G401.6 (cell line): ENCODE results near the gene BAG3.

ENCODE experiments used
- FAIRE-seq: peaks from 2 replicates; lab custom pipeline; 2012; peaks lifted over from hg19 to GRCh38; lab: Jason Lieb, UNC

BAG3 gene

GRCh38 chr10:119667562-119668328, 16.6 kb downstream of the BAG3 start:
- no peak for FAIRE-seq

GRCh38 chr10:119668461-119668860, 17.3 kb downstream of the BAG3 start:
- no peak for FAIRE-seq

- FAIRE-seq, result no peak
Measured at GRCh38 chr10:119669331-119669730, 18.2 kb downstream of the BAG3 start.

GRCh38 chr10:119669975-119670640, 18.9 kb downstream of the BAG3 start:
- FAIRE-seq, result no peak

DNA sequence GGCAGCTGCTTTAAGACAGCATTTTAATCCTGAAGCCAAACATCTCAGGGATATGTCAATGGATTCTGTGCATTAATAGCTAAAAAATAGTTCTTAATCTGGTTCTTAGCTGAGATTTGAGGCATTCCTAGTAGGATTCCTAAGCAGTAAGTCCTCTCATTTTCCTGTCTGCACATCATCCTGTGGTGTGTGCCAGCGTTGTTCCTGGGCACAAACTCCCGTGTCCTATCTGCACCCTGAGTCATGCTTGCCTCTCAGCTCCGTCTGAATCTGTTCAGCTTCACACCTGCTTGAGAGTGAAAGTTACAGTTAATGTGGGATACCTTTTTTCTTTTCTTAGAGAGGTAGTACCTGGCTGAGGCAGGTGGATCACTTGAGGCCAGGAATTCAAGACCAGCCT, 19.5 kb downstream of the BAG3 start:
- FAIRE-seq, result no peak

GRCh38 chr10:119671381-119671780, 20.2 kb downstream of the BAG3 start:
- FAIRE-seq, result no peak

DNA sequence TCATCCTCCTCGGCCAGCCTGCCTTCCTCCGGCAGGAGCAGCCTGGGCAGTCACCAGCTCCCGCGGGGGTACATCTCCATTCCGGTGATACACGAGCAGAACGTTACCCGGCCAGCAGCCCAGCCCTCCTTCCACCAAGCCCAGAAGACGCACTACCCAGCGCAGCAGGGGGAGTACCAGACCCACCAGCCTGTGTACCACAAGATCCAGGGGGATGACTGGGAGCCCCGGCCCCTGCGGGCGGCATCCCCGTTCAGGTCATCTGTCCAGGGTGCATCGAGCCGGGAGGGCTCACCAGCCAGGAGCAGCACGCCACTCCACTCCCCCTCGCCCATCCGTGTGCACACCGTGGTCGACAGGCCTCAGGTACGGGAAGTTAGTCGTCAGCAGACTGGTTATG, 21.1 kb downstream of the BAG3 start:
- no peak for FAIRE-seq

DNA sequence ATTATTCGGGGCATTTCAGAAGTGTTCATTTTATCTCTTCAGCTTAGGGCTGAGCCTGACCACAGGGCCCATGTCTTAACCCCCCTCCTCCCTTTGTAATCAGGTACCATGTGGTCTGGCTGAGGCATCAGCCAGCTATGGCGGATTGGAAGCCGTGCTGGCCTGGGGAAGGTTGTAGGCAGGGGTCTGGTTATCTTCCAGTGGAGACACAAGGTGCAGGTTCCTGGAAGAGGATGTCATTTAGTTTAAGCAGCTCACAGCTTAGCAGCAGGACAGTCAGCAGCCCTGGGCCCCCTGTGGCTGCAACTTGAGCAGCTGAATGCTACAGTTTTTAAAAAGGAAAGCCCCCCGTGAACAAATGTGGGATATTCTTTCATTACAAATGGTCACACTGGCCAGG, 22.1 kb downstream of the BAG3 start:
- FAIRE-seq, result no peak

GRCh38 chr10:119675483-119676170, 24.4 kb downstream of the BAG3 start:
- FAIRE-seq, result no peak

GRCh38 chr10:119677126-119677525, 25.9 kb downstream of the BAG3 start:
- FAIRE-seq, result no peak

GRCh38 chr10:119677904-119678755, 26.9 kb downstream of the BAG3 start:
- no peak for FAIRE-seq

DNA sequence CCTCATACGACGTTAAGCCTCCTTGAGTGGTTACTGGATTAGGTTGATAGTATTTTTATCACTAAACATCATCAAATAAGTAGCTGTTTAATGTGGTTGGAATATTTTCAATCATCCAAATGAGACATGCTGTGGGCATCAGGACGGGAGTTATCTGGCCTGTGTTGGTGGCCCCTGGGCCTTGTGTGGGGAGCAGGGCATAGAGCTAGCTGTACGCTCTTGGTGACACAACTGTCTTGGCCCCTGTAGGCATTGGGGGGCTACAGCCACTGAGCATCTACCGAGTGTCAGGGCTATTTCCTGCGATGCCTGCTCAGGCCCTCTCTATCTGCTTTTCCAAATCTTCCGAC, 28.3 kb downstream of the BAG3 start:
- FAIRE-seq, result no peak

DNA sequence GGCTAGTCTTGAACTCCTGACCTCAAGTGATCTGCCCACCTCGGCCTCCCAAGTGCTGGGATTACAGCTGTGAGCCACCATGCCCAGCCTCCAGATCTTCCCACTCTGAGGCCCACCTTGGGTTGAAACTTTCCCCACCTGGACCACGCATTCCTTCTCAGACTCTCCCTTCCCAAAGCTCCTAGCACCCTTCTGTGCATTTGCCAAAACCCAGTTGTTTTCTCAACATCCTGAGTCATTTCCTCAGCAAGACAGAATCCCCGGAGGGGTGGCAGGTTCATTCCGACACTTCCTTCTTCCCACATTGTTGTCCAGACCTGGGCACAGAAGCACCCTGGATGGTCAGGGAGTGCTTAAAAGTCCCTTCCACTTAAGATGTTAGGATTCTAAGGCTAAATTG, 28.9 kb downstream of the BAG3 start:
- no peak for FAIRE-seq

DNA sequence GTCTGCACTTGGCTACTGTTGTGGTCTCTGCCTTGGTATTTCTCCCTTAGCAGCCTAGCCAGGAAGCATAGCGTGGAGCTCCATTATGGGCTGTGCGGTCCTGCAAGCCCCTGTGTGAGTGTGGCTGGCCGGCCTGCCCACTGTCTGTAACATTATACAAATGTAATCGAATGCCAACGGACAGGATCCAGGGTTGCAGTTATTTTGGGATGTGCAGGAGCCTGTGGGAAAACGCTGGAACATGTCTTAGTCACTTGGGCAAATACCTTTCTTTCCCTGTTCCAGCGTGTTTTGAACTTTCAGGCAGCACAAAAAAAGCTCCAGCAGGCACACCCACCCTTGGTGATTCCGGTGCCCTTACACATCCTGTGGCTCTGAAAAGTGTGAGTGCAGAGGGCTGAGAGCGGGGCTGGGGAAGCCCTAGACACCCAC, 29.5 kb downstream of the BAG3 start:
- FAIRE-seq, result no peak

DNA sequence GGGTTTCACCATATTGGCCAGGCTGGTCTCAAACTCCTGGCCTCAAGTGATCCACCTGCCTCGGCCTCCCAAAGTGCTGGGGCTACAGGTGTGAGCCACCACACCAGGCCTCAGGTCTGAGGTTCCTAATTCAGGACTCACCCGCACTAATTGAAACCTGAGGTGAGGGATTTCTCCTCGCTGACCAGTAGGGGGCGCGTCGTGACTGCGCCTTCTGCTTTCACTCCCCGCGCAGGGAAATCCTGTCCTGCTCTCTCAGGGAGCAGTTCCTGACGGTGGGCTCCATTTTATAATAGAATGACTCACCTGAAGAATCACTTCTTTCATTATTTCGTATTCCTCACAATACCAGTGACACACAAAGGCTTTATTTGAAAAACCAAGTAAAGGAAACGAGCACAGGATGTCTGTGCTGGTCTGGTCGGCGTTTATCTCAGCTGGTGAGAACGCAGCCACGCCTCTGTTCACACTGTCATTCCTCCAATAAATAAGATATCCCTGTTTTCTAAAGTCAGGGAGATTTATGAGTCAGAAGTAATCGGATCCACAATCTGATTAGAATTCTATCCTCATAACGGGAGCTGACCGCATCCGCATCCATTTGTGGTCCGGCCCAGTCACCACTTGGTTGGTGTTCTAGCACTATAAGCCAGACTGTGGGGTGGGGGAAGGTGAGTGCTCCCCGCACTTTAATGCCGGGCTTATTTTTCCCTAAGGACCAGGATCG, 35.4 kb downstream of the BAG3 start:
- FAIRE-seq, result no peak

DNA sequence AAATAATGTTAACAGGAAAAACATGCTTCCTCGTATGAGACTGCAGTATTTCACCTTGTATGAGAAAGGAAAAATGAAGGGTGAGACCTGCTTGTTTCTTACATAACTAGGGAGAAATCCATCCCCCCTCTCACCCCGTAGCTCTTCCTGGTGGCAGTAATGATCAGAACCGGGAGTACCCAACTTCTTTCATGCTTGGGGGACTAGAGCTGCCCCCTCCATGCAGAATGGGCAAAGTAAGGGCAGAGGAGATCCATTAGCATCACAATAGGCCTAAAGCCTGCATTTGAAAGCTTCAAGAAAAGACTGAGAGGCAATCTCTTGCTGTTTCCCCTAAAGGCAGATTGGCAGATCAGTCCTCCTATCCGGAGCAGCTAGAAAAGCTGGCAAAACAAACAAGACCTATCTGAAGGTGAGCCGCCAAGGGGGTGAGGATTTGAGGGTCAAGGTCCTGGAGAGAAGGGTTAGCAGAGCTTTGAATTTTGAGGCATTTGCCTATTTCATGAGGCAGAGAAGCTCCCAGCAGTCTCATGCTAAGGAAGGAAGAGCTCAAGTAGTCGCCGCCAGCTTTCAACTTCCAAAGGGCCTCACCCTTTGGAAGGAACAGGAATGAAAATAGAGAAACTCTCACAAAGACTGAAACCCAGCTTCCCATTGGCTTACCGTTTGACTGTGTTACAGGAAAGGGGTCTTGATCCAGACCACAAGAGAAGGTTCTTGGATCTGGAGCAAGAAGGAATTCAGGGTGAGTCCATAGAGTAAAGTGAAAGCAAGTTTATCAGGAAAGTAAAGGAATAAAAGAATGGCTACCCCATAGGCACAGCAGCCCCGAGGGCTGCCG, 36.2 kb downstream of the BAG3 start:
- no peak for FAIRE-seq

- FAIRE-seq, result no peak
Measured at GRCh38 chr10:119688033-119688508, 36.9 kb downstream of the BAG3 start.

- FAIRE-seq, result no peak
Measured at GRCh38 chr10:119689016-119689580, 37.9 kb downstream of the BAG3 start.

- FAIRE-seq, result no peak
Measured at GRCh38 chr10:119691726-119692125, 40.5 kb downstream of the BAG3 start.

DNA sequence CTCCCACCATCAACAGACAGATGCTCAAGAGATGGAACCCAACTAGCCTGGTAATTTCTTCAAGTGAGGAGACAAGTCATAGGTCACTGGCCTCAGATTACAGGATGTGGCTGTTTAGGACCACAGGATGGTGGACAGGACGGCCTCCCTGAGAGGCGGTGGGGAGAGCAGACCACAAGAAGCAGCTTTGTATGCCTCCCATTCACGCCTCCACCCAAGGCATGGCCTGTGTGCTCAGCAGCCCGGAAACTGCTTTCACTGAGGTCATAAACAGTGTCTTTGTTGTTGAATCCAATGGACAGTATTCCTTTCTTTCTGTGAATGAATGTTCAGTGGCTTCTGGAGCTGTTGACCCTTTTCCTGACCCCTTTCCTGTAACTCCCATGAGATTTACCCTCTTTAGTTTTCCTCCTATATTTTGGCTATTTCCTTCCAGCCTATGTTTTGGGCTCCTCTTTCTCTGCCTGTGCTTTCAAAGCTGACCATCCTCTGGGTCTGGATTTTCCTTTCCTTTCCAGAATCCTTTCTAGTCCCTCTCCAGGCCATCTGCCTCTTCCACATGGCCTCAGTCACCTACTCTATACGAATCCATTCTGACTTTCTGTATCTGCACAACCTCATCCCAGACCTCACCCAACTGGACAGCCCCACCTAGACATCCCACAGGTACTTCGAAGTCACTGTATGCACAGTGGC, 42.2 kb downstream of the BAG3 start:
- no peak for FAIRE-seq
